Prostate gland (tissue), 2 donors: Measurements from ENCODE around the gene CROCC. TPM values are rescaled to one million over a fixed set of nuclear protein-coding genes. Genes with fewer than 3 reads are reported as not detected.
"Not testable (repeated sequence)": the region's sequence is repeated elsewhere in the genome, so short reads cannot be mapped to it uniquely, and the experiment has no call there.

Experiments used
- DNase-seq: peaks from one replicate; pipeline ENCODE4 v3.0.0-alpha.2; 2019; ENCODE audit warnings: low spot score
- H3K27ac ChIP-seq, 2 donors: fragments of 200-600 bp; sonication (generic); 2 replicates each; pipeline ENCODE4 v1.5.1; 2017 to 2019
- H3K27me3 ChIP-seq: fragments of 200-600 bp; sonication (generic); replicated peaks from 2 replicates; pipeline ENCODE4 v1.5.1; 2019; ENCODE audit not compliant: insufficient read depth
- H3K36me3 ChIP-seq, 2 donors: fragments of 200-600 bp; sonication (generic); 1 replicate in 1 of 2; 2 replicates in 1 of 2; pipeline versions ENCODE4 v1.5.1 to v1.8.1; 2017 to 2019
- H3K4me1 ChIP-seq: fragments of 200-600 bp; sonication (generic); replicated peaks from 2 replicates; pipeline ENCODE4 v1.5.1; 2019
- H3K4me3 ChIP-seq, 2 donors: fragments of 200-600 bp; sonication (generic); 2 replicates each; pipeline ENCODE4 v1.5.1; 2017 to 2019
- H3K9me3 ChIP-seq: fragments of 200-600 bp; sonication (generic); 2 replicates; pipeline ENCODE4 v1.5.1; 2017
- CTCF ChIP-seq, 4 experiments: fragments of 200-600 bp in 2 of 4; fragments of 450-650 bp in 2 of 4; sonication (generic) in 2 of 4; IDR thresholded peaks; 1 replicate in 3 of 4; 2 replicates in 1 of 4; pipeline ENCODE4 v1.5.1; 2016 to 2019; ENCODE audit warnings: antibody characterized with exemption in 4 of 4, mild to moderate bottlenecking in 2 of 4, moderate library complexity in 2 of 4
- POLR2A ChIP-seq: fragments of 450-650 bp; IDR thresholded peaks from one replicate; pipeline ENCODE4 v1.6.1; 2016; ENCODE audit warnings: antibody characterized with exemption, mild to moderate bottlenecking
- POLR2AphosphoS5 ChIP-seq: sonication (generic); formaldehyde crosslinking; IDR thresholded peaks from one replicate; pipeline ENCODE4 v1.6.1; 2017; ENCODE audit warnings: antibody characterized with exemption
- WGBS: methylation state at CpG from one replicate; pipeline ENCODE4 v1.1.5; 2018; 5-methylcytosine and 5-hydroxymethylcytosine counted together
- intact Hi-C: fragments of 100-400 bp; cut with DNase I; formaldehyde crosslinking; loops from one replicate; pipeline ENCODE4 v1.14.2; 2022
- total RNA-seq, 2 donors: library from RNA; depleted of rRNA; stranded (reverse); fragments of >200 nt; gene quantifications; one replicate each; pipeline ENCODE4 v1.1.0, GENCODE V29; 2016

The CROCC gene
- total RNA-seq, 2 donors from 2014 or later: 19.6 to 68.7 TPM

- no peak for DNase-seq
- intact Hi-C loops: loop anchor here (10.0 kb wide), 1 partner anchor 277 kb away; no protein-coding TSS in a partner anchor
Measured at GRCh38 chr1:16957731-16958130, 36.0 kb downstream of the CROCC start.

GRCh38 chr1:16958475-16958874 is 36.7 kb downstream of the CROCC start:
- Histone ChIP-seq H3K4me3 (no peak overlapping the region), H3K36me3 (peaks cover 0 to 4% of the 10 kb centered on the region in 2 donors), H3K27ac (no peak overlapping the region), H3K9me3 (no peaks in the 10 kb centered on the region), H3K4me1 (peaks cover 4% of the 10 kb centered on the region), H3K27me3 (no peaks in the 10 kb centered on the region)
- 90% methylated on average over 12 of the region's 12 CpGs for WGBS
- intact Hi-C loops: loop anchor here (10.0 kb wide), 1 partner anchor 276 kb away; no protein-coding TSS in a partner anchor
- TF ChIP-seq POLR2AphosphoS5 (no peak), CTCF (IDR thresholded peaks at IDR 0.05) (no peak), POLR2A (no peak)
- no peak for DNase-seq

More at GRCh38 chr1:16957731-16958130, 36.0 kb downstream of the CROCC start:
- H3K36me3 ChIP-seq: peaks cover 0 to 4% of the 10 kb centered on the region in 2 donors
- no peak overlapping the region for H3K27ac ChIP-seq
- TF ChIP-seq POLR2AphosphoS5: no peak
- no peak for TF ChIP-seq POLR2A
- no peak for TF ChIP-seq CTCF (IDR thresholded peaks at IDR 0.05)
- no peak overlapping the region for H3K4me3 ChIP-seq
- WGBS: 85% methylated on average over 8 of the region's 8 CpGs
- H3K4me1 ChIP-seq: peaks cover 4% of the 10 kb centered on the region
- H3K9me3 ChIP-seq: no peaks in the 10 kb centered on the region
- no peaks in the 10 kb centered on the region for H3K27me3 ChIP-seq

GRCh38 chr1:16960560-16961296 is 39.0 kb downstream of the CROCC start:
- H3K27me3 ChIP-seq: no peaks in the 10 kb centered on the region
- H3K27ac ChIP-seq: peak overlapping the region; percentile 26 to 62
- peak overlapping the region; percentile 29 to 40 for H3K4me3 ChIP-seq
- no peaks in the 10 kb centered on the region for H3K9me3 ChIP-seq
- peak; percentile 78 for DNase-seq
- H3K36me3 ChIP-seq: peaks cover 0 to 6% of the 10 kb centered on the region in 2 donors
- TF ChIP-seq POLR2AphosphoS5: peak; percentile 53
- TF ChIP-seq POLR2A: no peak
- peak; percentile 22 to 79 (median 64) for TF ChIP-seq CTCF (IDR thresholded peaks at IDR 0.05)
- intact Hi-C loops: no loop called here
- 4% methylated on average over 57 of the region's 57 CpGs for WGBS
- peaks cover 4% of the 10 kb centered on the region for H3K4me1 ChIP-seq

- WGBS: 86% methylated on average over 14 of the region's 14 CpGs
- Histone ChIP-seq H3K9me3 (no peaks in the 10 kb centered on the region), H3K36me3 (peaks cover 0 to 10% of the 10 kb centered on the region in 2 donors), H3K4me3 (peak overlapping the region; percentile 29 to 40), H3K27ac (peak overlapping the region; percentile 26 to 62), H3K27me3 (no peaks in the 10 kb centered on the region), H3K4me1 (peaks cover 4% of the 10 kb centered on the region)
- TF ChIP-seq CTCF (IDR thresholded peaks at IDR 0.05): no peak
- no peak for TF ChIP-seq POLR2A
- TF ChIP-seq POLR2AphosphoS5: no peak
- intact Hi-C loops: no loop called here
- DNase-seq: no peak
Measured at GRCh38 chr1:16961297-16962133, 39.8 kb downstream of the CROCC start.

- H3K4me3 ChIP-seq, DNase-seq, H3K27me3 ChIP-seq, intact Hi-C loops, H3K4me1 ChIP-seq, H3K9me3 ChIP-seq, H3K27ac ChIP-seq: not testable (repeated sequence)
- peaks cover 0 to 12% of the 10 kb centered on the region in 2 donors for H3K36me3 ChIP-seq
- WGBS: 98% methylated on average over 4 of the region's 4 CpGs
Measured at GRCh38 chr1:16964169-16964568, 42.4 kb downstream of the CROCC start.
